Mucosa of descending colon (tissue), 3 donors: ENCODE measurements around the gene LTO1. TPM values are rescaled to one million over a fixed set of nuclear protein-coding genes. Genes with fewer than 3 reads are reported as not detected.

Experiments
- ATAC-seq: fragments of 200-7000 bp; cut with Tn5 transposase; one replicate; pipeline ENCODE4 v1.9.1; 2020; ENCODE audit warnings: mild to moderate bottlenecking, moderate library complexity
- DNase-seq, 3 donors: peaks; one replicate each; pipeline ENCODE4 v3.0.0-alpha.2; 2020
- H3K36me3 ChIP-seq: fragments of 200-600 bp; one replicate; pipeline ENCODE4 v1.8.0; 2021; ENCODE audit warnings: low read depth, mild to moderate bottlenecking
- H3K4me1 ChIP-seq: fragments of 200-600 bp; one replicate; pipeline ENCODE4 v1.8.0; 2021; ENCODE audit warnings: low read depth, mild to moderate bottlenecking
- H3K4me3 ChIP-seq: fragments of 200-600 bp; one replicate; pipeline ENCODE4 v1.8.0; 2021; ENCODE audit warnings: mild to moderate bottlenecking
- H3K9me3 ChIP-seq: fragments of 200-600 bp; one replicate; pipeline ENCODE4 v1.8.0; 2021; ENCODE audit warnings: mild to moderate bottlenecking
- CTCF ChIP-seq: fragments of 200-600 bp; IDR thresholded peaks from one replicate; pipeline ENCODE4 v1.8.0; 2022; ENCODE audit warnings: antibody characterized with exemption, mild to moderate bottlenecking
- intact Hi-C, 2 donors: fragments of 100-400 bp; cut with DNase I in 1 of 2; cut with micrococcal nuclease in 1 of 2; formaldehyde crosslinking; loops; one replicate each; pipeline versions ENCODE4 v1.11.0 to v1.11.1; 2022; cut with DNase I, micrococcal nuclease
- total RNA-seq, 3 donors: library from RNA; stranded (reverse); fragmentation: NEBNext Ultra II Directional in 2 of 3; extraction: Animal tissue kit (Norgen Biotek cat#: 25700) in 2 of 3; gene quantifications; one replicate each; pipeline versions ENCODE4 v1.2.1 to v1.2.4, GENCODE V29; 2021 to 2023
- donor health status: DM: no; HTN: no; CAD: no; lungs with moderate emphysema.
- donor health status: DM: no; HTN: no; CAD: no.
- donor health status: DM: no; HTN: yes; CAD: no.

LTO1 gene
- total RNA-seq, 3 donors from 2014 or later = 21.8 to 30.5 (median 22.4) TPM

- no peak for TF ChIP-seq CTCF
- no peak overlapping the region for H3K4me3 ChIP-seq
- intact Hi-C loops = no loop called here
- peak; percentile 32 for ATAC-seq
- DNase-seq = peak in 2 of 3 donors; percentile 58 to 63
- peaks cover 24% of the 10 kb centered on the region for H3K4me1 ChIP-seq
- no peaks in the 10 kb centered on the region for H3K9me3 ChIP-seq
- H3K36me3 ChIP-seq = no peaks in the 10 kb centered on the region
These were observed 32.0 kb upstream of the LTO1 start for GRCh38 chr11:69707176-69707575.

- DNase-seq = peak in 2 of 3 donors; percentile 31 to 50
- intact Hi-C loops = no loop called here
- Histone ChIP-seq H3K4me3 (no peak overlapping the region), H3K4me1 (peaks cover 24% of the 10 kb centered on the region), H3K36me3 (no peaks in the 10 kb centered on the region), H3K9me3 (no peaks in the 10 kb centered on the region)
- no peak for TF ChIP-seq CTCF
- ATAC-seq = peak; percentile 66
These were observed 31.0 kb upstream of the LTO1 start for GRCh38 chr11:69705901-69706787.

GRCh38 chr11:69705351-69705811 lies 30.2 kb upstream of the LTO1 start:
- peaks cover 24% of the 10 kb centered on the region for H3K4me1 ChIP-seq
- H3K4me3 ChIP-seq = no peak overlapping the region
- DNase-seq (no peak), ATAC-seq (no peak)
- intact Hi-C loops = no loop called here
- H3K9me3 ChIP-seq = no peaks in the 10 kb centered on the region
- TF ChIP-seq CTCF = no peak
- H3K36me3 ChIP-seq = no peaks in the 10 kb centered on the region

GRCh38 chr11:69704508-69705253 lies 29.5 kb upstream of the LTO1 start:
- peak; percentile 27 for TF ChIP-seq CTCF
- Histone ChIP-seq H3K36me3 (no peaks in the 10 kb centered on the region), H3K4me3 (no peak overlapping the region), H3K4me1 (peaks cover 24% of the 10 kb centered on the region), H3K9me3 (no peaks in the 10 kb centered on the region)
- peak in 2 of 3 donors; percentile 28 to 45 for DNase-seq
- peak; percentile 68 for ATAC-seq
- intact Hi-C loops = no loop called here

- DNase-seq = peak in 1 of 3 donors; percentile 54
- Histone ChIP-seq H3K4me3 (no peak within 1 kb of the TSS), H3K4me1 (peaks cover 24% of the 10 kb centered on the region), H3K36me3 (no peaks in the 10 kb centered on the region), H3K9me3 (no peaks in the 10 kb centered on the region)
- intact Hi-C loops = no loop called here
- no peak for TF ChIP-seq CTCF
- ATAC-seq = peak; percentile 22
These were observed 28.8 kb upstream of the LTO1 start, which contains the start of gene FGF19 for GRCh38 chr11:69703768-69704507. Gene FGF19 (minus strand): TSS chr11:69704022. CDS start chr11:69703876, 146 bp downstream.
